ENCODE measurements around the gene TAP2. TPM values are rescaled to one million over a fixed set of nuclear protein-coding genes. Genes with fewer than 3 reads are reported as not detected.
"Not testable (repeated sequence)": the region's sequence is repeated elsewhere in the genome, so short reads cannot be mapped to it uniquely, and the experiment has no call there.

TAP2 gene
- total RNA-seq, 6 experiments from 2014 or later, result 25.3 to 47.5 (median 39.2) TPM

- H3K4me3 Mint-ChIP-seq, result no peak overlapping the region
- H3K27ac Mint-ChIP-seq, result no peak overlapping the region
- no peaks in the 10 kb centered on the region for H3K36me3 Mint-ChIP-seq (ENCODE audit: low read depth)
- peak; percentile 36 for DNase-seq
- H3K4me1 Mint-ChIP-seq (ENCODE audit: low read depth), result peaks cover 42% of the 10 kb centered on the region
- no peak for TF ChIP-seq CTCF (IDR thresholded peaks at IDR 0.05)
- peaks cover 13% of the 10 kb centered on the region for H3K27me3 Mint-ChIP-seq (ENCODE audit: insufficient read depth)
- no peaks in the 10 kb centered on the region for H3K9me3 Mint-ChIP-seq
These were observed 44.3 kb upstream of the TAP2 start for GRCh38 chr6:32882879-32883250.

GRCh38 chr6:32880962-32881361 lies 42.4 kb upstream of the TAP2 start:
- Mint-ChIP-seq H3K4me1 (ENCODE audit: low read depth) (peaks cover 23% of the 10 kb centered on the region), H3K27me3 (ENCODE audit: insufficient read depth) (peaks cover 16% of the 10 kb centered on the region)
- H3K9me3 Mint-ChIP-seq; H3K36me3 Mint-ChIP-seq (ENCODE audit: low read depth); H3K27ac Mint-ChIP-seq; H3K4me3 Mint-ChIP-seq; DNase-seq: not testable (repeated sequence)

- Mint-ChIP-seq H3K27ac (no peak overlapping the region), H3K27me3 (ENCODE audit: insufficient read depth) (peaks cover 16% of the 10 kb centered on the region), H3K9me3 (no peaks in the 10 kb centered on the region), H3K4me3 (no peak overlapping the region), H3K36me3 (ENCODE audit: low read depth) (no peaks in the 10 kb centered on the region), H3K4me1 (ENCODE audit: low read depth) (peaks cover 20% of the 10 kb centered on the region)
- DNase-seq, result no peak
- no peak for TF ChIP-seq CTCF (IDR thresholded peaks at IDR 0.05)
These were observed 41.2 kb upstream of the TAP2 start for GRCh38 chr6:32879691-32880090.

GRCh38 chr6:32876603-32877002 lies 38.1 kb upstream of the TAP2 start:
- H3K9me3 Mint-ChIP-seq, result no peaks in the 10 kb centered on the region
- TF ChIP-seq CTCF (IDR thresholded peaks at IDR 0.05), result no peak
- no peak overlapping the region for H3K27ac Mint-ChIP-seq
- DNase-seq, result no peak
- no peaks in the 10 kb centered on the region for H3K36me3 Mint-ChIP-seq (ENCODE audit: low read depth)
- no peak overlapping the region for H3K4me3 Mint-ChIP-seq
- peaks cover 31% of the 10 kb centered on the region for H3K27me3 Mint-ChIP-seq (ENCODE audit: insufficient read depth)
- no peaks in the 10 kb centered on the region for H3K4me1 Mint-ChIP-seq (ENCODE audit: low read depth)

- not testable (repeated sequence) for H3K27ac Mint-ChIP-seq; H3K4me1 Mint-ChIP-seq (ENCODE audit: low read depth)
These were observed 35.4 kb upstream of the TAP2 start for GRCh38 chr6:32873947-32874346.

GRCh38 chr6:32868257-32868788 lies 29.8 kb upstream of the TAP2 start:
- H3K4me3 Mint-ChIP-seq, result no peak overlapping the region
- H3K27ac Mint-ChIP-seq, result no peak overlapping the region
- DNase-seq, result peak; percentile 56
- TF ChIP-seq CTCF (IDR thresholded peaks at IDR 0.05), result peak; percentile 99
- no peaks in the 10 kb centered on the region for H3K4me1 Mint-ChIP-seq (ENCODE audit: low read depth)
- peaks cover 39% of the 10 kb centered on the region for H3K27me3 Mint-ChIP-seq (ENCODE audit: insufficient read depth)
- H3K9me3 Mint-ChIP-seq, result no peaks in the 10 kb centered on the region
- no peaks in the 10 kb centered on the region for H3K36me3 Mint-ChIP-seq (ENCODE audit: low read depth)

More at GRCh38 chr6:32873947-32874346, 35.4 kb upstream of the TAP2 start:
- not testable (repeated sequence) for DNase-seq; H3K9me3 Mint-ChIP-seq; H3K4me3 Mint-ChIP-seq; H3K36me3 Mint-ChIP-seq (ENCODE audit: low read depth)
- H3K27me3 Mint-ChIP-seq (ENCODE audit: insufficient read depth), result peaks cover 33% of the 10 kb centered on the region

All from HFFc6 (cell line).